ENCODE results near the gene FAM227B.

GRCh38 chr15:49279521-49280456 is 340.8 kb downstream of the FAM227B start:
- TF ChIP-seq TAF1 (IDR thresholded peaks at IDR 0.05; ENCODE audit: borderline replicate concordance, low read depth, low read length): no peak
- no peak for TF ChIP-seq POLR2AphosphoS5 (IDR thresholded peaks at IDR 0.05; ENCODE audit: low read depth, low read length)
- no peak for TF ChIP-seq POLR2A (IDR thresholded peaks at IDR 0.05; ENCODE audit: low read depth, low read length)
